Islet precursor cell (in vitro differentiated cells): ENCODE results near the gene PAPPA.

ENCODE experiments used
- DNase-seq: peaks from one replicate; pipeline ENCODE4 v3.0.0-alpha.2; 2018

The PAPPA gene

DNA sequence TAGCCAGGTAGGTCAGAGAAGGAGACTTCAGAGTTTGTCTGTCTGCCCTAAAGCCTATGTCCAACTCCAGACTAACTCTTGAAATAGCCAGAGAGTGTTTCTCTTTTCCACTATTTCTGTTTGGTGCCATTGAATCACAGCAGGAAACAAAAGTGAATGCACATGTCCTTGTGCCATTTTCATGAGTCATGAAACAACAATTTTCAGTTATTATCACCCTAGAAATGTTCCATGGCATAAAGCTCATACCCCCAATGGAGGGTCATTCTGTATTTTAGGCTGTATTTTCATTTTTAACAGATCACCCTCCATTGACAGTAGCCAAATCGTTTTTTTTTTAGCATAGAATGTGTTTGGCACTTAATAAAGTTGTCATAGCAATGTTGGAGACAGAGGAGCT is 124.7 kb downstream of the PAPPA start:
- no peak for DNase-seq

DNA sequence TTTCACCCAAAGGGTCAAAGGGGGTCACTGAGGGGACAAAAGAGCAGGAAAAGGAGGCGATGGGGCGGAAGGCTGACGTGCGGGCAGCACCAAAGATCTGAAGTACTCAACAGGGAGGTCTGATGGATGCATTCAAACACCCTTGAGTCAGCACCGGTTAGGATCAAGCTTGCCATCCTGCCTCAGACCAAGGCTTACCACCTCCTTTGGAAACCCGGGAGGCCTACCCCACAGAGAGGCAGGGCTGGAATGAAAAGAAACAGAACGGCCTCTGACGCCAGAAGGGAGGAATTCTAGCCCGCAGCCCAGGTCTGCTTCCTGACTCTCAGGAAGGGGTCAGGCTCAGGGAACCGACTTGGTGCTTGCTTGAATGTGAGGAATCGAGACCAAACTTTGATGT is 125.6 kb downstream of the PAPPA start:
- peak; percentile 99 for DNase-seq

DNA sequence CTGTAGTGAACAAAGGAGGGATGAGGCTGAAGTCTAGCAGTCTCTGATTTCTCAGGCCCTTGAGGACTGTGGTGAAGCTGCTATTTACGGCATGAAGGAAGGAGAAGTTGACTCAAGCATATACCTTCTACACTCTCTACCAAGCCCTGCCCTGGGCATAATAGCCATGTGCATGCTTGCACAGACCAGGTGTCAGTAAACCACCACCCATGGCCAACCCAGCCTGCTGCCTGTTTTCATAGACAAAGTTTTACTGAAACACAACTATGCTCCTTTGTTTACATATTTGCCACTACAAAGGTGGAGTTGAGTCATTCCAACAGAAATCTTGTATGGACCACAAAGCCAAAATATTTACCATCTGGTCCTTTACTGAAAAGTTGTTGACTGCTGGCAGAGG is 126.9 kb downstream of the PAPPA start:
- peak; percentile 63 for DNase-seq

DNA sequence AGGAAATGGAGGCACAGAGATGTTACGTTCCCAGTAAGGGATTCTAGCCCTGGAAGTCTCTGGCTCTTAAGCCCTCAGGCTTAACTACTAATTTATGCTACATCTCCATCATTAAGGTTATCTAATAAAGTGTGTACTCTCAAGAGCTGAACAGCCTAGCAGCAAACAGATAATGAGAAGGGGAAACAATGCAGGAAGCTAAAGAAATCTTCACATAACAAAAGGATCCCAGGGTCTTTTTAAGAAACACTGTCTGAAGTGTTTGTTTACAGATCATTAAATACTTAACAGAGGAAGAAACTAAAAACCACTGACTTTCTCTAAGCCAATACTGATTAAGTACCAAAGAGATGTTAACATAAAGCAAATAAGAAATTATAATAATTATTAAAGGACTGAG is 129.0 kb downstream of the PAPPA start:
- no peak for DNase-seq

DNA sequence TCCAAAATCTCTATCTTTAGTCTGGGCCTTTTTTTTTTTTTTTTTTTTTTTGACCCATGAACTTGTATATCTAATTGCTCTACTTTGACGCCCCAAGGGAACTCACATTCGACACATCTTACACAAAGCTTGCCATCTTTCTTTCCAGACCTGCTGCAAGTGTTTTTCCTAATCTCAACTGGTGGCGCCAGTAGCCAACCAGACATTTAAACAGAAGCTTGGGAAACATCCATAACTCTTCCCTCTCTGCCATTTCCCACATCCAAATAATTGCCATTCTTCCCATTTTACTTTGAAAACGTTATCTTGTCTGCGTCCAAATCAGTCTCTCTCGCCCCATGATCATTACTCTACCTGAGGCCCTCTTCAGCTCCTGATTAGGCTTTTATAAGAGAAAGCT is 130.9 kb downstream of the PAPPA start:
- DNase-seq = no peak

DNA sequence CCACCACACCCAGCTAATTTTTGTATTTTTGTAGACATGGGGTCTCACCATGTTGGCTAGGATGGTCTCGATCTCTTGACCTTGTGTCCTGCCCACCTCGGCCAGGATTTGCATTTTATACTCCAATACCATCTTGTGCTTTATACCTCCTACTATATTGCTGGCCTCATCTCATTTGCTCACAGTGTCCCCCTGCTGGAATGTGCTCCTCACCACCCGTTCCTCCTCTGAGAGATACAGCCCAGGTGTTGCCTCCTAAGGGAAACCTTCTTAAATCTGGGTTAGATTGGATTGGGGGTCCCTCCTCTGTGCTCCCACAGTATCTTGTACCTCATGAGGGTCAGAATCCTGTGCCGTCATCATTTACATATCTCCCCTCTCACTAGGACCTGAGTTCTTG is 131.7 kb downstream of the PAPPA start:
- DNase-seq = peak; percentile 63

DNA sequence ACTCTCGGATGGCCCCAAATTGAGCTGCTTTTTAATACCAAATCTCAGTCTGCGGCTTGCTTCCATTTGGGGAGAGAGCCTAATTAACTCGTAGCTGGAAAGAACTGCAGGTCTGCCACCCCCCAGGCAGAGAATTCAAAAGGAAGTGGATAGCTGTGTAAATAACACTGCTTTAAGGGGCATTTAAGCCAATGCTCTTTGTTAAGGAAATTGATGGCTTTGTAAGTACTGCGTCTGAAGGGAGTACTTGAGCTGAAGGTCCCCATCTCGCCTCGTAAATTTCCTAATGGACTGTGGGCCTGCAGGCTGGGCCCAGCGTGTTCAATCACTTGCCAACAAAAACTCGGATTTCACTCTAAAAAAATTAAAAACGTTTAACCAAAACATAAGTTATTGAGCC is 132.7 kb downstream of the PAPPA start:
- DNase-seq = peak; percentile 86

DNA sequence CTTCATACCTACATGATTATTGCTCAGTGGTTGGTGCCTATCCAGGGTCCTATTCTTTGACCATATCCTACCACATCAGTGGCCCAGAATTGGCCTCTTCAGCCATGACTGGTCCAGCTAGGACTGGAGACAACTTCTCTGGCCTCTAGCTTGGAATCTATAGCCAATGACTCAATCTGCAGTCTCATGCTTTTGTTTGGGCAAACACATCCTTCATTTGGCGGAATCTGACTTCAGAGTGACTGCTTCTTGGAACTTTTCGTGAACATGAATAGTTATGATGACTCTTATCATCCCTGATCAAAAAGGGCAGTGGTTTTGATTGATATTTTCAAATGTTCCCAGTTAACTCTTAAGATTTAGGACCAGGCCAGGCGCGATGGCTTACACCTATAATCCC is 134.1 kb downstream of the PAPPA start:
- DNase-seq = no peak

DNA sequence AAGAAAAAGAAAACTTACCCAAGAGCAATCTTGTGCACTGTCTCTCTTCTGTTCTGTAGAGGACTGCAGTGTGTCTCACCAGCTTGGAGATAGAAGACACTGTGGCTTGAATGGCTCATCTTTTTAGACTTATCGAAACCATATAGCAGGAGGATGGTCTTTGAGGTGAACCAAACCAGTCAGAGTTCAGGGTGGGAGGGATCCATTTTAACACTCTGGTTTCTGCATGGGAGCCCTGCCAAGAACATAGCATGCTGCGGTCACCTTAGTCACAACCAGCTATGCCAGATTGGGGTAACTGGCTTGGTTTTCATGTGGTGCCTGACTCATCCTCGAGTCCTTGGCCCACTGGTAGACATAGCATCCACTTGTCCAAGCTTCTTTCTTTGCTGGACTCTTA is 135.1 kb downstream of the PAPPA start:
- no peak for DNase-seq

DNA sequence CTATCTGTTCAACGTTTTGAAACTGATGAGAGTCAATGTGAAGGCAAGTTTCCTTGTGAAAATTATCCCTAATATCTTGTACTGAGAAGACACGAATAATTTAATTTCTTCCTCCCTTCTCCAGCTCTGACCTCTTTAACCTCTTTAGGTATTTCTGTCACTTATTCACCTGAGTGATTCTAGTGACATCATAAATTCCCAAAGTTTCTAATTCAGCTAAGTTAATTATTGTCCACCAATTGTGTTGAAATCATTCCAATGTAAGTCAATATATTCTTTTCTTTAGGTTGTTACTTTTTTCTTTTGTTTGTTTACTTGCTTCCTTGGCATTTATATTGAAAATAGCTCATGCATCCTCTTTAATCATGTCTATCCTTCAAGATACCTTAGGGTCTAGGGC is 143.8 kb downstream of the PAPPA start:
- no peak for DNase-seq

DNA sequence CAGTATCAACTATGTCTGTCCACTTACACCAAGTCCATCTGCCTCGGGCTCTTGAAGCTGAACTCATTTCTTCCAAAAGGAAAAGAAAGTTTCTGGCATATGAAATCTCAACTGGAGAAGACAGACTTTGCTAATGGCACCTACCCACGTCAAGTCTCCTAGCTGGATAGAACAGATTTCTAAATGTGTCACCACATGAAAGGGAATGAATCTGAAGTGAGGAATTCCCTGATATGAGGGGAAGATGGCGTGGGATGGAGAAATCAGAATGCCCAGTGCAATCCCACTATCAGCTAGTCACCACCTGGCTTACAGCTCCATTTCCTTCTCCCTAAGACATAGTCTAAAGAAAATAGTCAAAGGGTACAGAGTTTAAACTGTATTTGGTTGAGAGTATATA is 144.7 kb downstream of the PAPPA start:
- no peak for DNase-seq

DNA sequence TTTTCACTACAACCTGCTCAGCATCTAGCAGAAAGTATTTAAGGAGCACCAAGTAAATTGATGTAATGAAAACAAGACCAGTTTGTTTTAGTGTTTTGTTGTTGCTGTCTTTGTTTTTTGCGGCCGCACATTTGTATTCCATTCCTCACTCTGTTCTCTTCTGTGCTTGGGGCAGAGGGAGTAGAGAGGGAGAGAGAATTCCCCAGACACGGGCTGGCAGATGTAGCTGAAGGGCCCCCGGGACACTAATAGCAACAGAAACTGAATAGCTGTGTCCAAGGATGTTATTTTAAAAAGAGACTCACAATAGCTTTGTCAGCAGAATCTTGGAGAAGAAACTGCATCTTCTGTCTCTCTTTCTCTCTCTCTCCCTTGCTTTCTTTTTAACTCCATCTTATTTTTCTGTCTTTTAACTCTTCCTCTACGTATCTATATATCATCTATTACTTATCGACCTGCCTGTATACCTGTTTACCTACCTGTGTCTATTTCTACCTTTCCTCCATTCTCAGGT is 145.3 kb downstream of the PAPPA start:
- no peak for DNase-seq

DNA sequence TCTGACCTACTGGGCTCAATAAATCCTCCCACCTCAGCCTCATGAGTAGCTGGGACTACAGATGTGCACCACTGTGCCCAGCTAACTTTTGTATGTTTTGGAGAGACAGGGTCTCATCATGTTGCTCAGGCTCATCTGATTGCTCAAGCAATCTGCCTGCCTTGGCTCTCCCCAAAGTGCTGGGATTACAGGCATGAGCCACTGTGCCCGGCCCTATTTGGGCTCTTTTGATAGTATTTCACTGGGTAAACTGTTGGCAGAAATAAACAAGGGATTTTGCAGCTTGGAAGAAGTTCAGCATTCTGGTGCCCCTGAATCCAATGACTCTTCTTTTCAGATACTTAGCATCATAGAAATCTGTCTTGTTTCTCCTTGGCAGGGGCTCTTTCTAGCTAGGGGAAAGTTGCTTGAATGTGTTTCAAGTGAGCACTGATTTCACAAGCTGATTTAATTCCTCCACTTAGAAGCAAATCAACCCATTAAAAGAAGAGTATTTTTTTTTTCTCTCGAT is 146.8 kb downstream of the PAPPA start:
- DNase-seq = no peak

DNA sequence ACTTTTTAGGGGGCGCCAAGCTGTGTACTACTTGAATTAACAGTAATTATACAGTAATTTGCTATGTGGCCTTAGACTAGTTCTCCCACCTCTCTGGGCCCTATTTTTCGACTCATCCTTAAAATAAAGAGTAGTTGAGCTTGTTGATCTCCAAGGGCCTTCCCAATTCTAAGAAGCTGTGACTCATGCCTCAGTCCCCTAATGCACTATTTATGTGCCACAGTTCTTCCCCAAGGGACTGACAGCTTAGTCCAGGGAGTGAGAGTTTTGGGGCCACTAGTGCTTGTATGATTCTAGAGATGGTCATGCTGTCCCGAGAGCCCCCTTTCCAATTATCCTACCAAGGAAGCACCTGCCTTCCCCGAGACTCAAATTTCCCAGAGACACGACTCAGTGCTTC is 149.7 kb downstream of the PAPPA start:
- DNase-seq = no peak

DNA sequence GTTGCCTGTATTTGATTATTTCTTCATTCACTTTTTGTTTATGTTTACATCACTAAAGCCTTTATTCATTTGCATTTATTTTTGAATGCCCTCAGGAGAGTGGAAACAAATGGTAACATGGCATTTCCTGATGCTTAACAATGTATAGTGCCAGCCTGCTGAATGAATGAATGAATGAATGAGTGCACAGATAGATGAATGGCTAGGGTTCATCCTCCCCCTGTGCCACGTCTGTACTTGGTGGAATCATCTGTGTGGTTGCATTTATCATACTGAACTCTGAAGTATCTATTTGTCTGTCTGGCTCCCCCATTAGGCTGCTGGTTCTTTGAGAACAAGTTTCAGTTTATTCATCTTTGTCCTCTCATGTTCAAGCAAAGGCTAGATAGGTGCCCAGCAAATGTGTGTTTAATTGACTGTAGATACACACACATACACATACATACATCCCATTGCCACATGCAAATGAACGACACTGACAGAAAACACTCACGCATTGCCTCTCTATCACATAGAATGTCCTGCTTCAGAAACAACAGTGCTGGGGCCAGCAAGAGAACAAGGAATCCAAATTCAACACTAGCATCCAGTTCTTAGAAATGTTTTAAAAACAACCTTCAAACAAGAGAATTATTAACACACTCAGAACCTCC is 150.4 kb downstream of the PAPPA start:
- DNase-seq = no peak

DNA sequence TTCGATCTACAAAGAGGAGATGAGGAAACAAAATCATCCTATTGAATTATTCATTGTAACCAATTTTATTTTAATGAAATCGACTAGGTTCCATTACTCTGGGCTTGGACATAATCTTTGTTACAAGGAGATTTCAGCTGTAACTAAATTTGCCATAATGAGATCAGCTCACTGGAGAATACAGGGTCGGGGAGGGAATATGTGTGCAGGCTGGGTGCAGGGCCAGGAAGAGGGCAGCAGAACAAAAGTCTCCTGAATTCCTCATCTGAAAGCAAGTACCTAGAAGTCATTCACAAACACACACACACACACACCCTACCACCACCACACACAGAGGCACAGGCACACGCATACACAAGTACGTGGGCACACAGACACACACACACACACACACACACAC is 151.2 kb downstream of the PAPPA start:
- no peak for DNase-seq

DNA sequence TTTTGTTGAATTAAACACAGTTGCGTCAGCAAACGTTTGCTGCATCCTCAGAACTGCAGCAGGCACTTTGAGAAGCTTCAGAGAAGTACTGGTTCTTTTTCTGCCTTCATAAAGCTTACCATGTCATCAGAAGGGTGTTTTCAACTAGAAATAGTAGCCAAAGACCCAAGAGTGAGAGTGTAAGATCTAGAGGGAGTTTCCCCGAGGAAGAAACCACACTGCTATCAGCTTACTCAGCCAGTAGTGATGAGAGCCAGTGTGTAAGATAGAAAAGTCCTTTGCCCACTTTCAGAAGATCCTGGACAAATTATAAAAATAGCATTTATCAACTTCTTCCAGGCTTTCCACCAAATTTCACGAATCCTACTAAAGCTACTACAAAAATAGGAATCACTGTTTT is 154.5 kb downstream of the PAPPA start:
- DNase-seq = peak; percentile 16

DNA sequence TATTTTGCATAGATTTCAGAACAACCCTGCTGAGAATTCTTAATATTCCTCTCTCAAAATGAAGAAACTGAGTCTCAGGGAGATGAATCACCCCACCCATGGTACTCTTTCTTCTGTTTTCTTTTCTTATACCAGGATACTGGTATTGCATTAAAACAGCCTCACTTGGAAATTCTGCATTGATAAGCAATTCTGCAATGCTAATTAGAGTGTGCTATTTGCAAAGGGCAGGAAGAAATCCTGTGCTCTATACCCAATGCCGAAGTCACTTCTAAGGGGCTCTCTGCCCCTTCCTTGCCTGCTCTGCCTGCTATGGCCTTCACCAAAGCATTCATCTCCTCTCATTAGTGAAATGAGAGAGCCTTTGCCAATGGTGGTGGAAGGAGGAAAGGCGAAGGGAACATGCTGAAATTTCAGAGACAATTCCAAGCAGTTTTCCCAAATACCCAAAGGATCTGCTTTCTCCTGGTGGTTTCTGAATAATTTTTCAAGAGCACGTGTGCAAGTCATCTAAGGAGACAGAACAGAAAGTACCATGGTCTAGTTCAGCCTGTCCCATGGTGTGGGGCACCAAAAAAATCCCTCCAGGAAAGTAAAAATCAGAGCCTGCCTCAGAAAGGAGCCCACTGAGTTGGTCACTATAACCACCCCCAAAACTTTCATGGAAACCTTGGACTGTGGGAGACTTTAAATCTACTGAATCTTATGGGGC is 156.5 kb downstream of the PAPPA start:
- peak; percentile 11 for DNase-seq

DNA sequence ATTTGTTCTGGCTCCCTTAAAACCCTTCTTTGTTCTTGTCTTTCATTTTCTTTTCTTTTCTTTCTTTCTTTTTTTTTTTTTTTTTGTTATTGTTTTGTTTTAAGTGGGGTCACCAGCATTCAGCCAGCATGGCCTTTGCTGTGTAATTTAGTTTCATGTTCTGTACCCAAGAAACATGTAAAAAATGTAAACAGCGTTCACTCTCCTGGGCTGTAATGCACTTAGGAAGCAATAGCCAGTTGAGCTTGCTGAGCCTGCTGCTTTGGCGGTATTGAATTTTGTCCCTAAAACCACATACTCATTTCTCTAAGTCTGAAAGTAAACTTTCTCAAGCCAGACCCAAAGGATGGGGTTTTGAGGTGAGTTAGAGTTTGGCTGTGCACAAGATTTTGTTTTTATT is 158.6 kb downstream of the PAPPA start:
- DNase-seq = no peak

DNA sequence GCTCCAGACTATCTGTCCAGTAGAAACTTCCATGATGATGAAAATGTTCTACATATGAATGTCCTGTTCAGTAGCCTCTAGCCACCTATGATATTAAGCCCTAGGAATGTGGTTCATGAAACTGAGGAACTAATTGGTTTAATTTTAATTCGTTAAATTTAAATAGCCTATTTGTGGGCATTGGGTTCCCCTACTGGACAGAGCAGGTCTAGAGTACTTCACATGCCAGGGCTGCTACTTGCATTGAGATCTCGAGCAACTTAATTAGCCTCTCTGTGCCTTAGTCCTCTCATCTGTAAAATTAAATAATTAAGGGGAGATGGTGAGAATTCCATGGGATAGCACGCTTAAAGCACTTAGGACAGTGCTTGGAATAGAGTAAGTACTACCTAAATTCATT is 160.0 kb downstream of the PAPPA start:
- no peak for DNase-seq

DNA sequence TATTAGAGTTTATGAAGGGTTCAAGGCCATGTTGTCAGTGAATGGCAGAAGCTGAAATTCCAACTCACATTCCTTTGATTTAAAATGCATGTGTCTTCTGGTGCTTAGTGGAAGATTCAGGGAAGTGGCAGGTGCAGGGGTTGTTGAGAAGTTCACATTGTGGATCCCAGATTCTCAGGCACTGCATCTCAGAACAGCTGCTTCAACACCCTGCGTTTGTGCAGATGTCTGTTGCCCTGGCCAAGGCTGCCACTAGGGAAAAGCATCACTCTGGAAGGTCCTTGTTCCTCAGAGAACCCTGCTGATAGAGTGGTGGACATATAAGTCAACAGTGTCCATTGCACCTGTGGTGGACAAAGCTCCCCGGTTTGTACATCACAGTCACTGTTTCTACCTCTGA is 162.7 kb downstream of the PAPPA start:
- no peak for DNase-seq

DNA sequence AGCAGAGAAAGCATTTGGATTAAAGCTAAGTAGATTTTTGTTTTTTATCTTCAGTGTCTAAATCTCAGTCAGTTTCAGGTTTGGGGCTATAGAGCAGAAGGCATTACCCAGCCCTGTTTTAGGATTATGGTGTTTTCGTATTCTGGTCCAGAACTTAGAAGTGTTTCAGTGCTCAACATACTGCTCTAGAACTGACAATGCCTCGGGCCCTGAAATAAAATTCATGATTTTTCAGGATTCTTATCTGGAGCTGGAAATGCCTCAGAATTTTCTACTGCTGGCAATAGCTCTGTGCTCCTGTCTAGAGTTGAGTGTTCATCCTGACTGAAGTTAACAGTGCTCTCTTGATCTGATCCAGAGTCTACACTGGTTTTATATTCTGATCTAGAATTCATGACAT is 163.9 kb downstream of the PAPPA start:
- no peak for DNase-seq

DNA sequence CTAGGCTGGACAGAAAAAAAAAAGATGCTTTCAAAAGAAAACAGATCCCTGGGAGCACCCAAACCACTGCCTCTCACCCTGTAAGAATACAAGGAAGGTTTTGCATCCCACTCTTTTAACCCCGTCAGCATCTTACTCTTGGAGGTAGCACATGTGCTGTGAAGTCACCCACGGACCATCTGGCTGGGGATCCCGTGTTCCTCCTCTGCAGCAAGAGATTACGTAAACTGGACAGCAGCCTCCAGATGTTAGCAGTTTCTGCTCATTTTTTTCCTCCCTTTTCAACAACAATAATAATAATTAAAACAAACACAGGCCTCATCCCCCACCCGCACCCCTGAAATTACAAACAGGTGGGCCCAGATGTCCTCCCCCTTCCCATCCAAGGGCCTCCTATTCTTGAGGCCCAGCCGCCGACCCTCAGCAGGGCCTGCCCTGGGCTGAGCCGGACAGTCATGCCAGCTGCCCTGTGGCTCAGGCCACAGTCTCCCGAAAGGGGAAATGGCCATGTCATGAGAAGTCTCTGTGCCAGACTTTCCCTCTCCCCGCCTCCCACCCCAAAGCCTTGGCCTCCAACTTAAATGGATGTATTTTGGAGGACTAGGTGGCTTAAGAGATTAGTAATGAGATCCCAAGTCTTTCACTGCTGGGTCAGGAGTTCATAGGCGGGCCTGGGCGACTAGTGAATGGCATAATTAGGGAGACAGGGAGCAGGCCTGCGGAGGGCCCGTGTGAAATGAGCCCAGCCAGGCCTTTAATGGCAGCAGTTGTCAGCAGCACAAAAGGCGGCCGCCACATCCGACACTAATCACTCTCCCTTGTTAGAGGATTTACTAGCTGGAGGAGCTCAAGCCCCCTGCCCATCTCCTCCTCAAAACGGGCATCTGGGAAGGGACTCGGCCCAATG is 165.1 kb downstream of the PAPPA start:
- peak; percentile 84 for DNase-seq

DNA sequence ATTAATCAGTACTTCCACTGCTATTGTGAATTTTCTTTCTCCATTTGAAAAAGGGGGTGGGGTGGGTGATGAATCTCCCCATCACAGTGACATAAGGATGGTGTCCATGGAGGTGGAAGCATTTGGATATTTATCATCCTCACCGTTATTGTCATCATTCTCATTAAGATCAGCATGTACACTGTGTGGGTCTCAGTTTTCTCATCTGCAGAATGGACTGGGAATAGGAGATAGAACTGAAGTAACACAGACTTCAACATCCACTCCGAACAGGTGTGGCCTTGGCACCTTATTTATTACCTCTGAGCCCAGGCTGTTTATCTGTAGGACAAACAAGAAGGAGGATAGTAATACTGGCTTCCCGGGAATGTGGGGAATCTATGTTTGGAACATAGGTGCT is 165.9 kb downstream of the PAPPA start:
- no peak for DNase-seq
